ENCODE results near the gene AGAP9. TPM values are rescaled to one million over a fixed set of nuclear protein-coding genes. Genes with fewer than 3 reads are reported as not detected.
"Not testable (repeated sequence)": the region's sequence is repeated elsewhere in the genome, so short reads cannot be mapped to it uniquely, and the experiment has no call there.

AGAP9 gene
- total RNA-seq, 1 experiment from 2014 or later = 8.6 TPM

DNA sequence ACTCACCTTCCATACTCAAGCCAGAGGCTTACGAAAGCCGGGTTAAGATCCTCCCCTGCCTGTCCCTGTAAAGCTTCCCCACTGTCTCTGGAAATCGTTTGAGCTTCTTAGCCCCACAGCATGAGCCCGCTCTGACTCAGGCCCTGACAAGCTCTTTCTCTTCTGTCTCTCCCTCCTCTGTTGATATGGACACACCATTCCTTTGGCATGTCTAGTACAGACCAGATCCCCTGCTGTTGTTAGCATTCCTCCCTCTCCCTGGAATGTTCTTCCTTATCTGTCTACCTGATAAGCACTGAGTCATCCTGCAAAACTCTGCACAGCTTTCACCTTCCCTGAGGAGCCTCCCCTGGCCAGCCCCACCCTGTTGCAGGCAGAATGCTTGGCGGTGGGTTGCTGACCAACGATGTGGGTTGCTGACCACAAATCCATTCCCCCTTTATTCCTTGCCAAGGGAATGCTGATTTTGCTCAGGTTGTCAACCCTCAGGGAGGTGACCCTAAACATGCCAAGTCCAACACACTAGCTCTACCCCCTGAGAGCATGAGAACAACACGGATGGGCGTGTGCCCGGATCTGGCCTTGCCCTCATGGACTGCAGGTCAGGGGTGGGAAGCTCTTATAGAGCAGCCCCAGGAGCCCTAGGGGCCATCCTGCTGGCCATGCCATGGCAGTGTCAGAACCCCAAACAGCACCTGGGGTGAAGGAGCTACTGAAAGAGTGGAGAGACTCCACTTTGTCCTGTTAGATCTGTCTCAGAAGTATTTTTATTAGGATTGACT lies 60.7 kb downstream of the AGAP9 start:
- no CpG with 5 or more reads among the region's 9 CpGs for WGBS (ENCODE audit: extremely low coverage, insufficient read length, low lambda C conversion rate)
- H4K5ac ChIP-seq (ENCODE audit: insufficient read length, low read depth, low read length) = not testable (repeated sequence)

More for the DNA sequence above, 60.7 kb downstream of the AGAP9 start:
- not testable (repeated sequence) for H3T11ph ChIP-seq (ENCODE audit: low read length); H3K4me2 ChIP-seq (ENCODE audit: insufficient read depth, insufficient read length, low read length); H3K23me2 ChIP-seq (ENCODE audit: insufficient read length, low read depth, low read length, poor library complexity, severe bottlenecking); H3K4me1 ChIP-seq (ENCODE audit: insufficient read depth, low read length); H3K9me3 ChIP-seq (ENCODE audit: control insufficient read depth, low read depth, low read length); H3K27ac ChIP-seq (ENCODE audit: insufficient read length, low read depth, low read length); H3K27ac Mint-ChIP-seq; H3K79me2 ChIP-seq (ENCODE audit: insufficient read depth, low read length); H2BK12ac ChIP-seq (ENCODE audit: insufficient read length, low read depth, low read length); H4K8ac ChIP-seq (replicated peaks; ENCODE audit: insufficient read length, low read depth, low read length); H2AFZ ChIP-seq (ENCODE audit: low read length); H2BK20ac ChIP-seq (ENCODE audit: low read depth, low read length, poor library complexity, severe bottlenecking); H3K79me1 ChIP-seq (ENCODE audit: insufficient read depth, low read depth, low read length, poor library complexity, severe bottlenecking); H3K56ac ChIP-seq (ENCODE audit: insufficient read length, low read depth, low read length); H3K4me3 Mint-ChIP-seq; H3K27me3 Mint-ChIP-seq (ENCODE audit: low read depth); DNase-seq; H3K9ac ChIP-seq (ENCODE audit: extremely low read depth, insufficient read length, low read length); H4K20me1 ChIP-seq (ENCODE audit: control insufficient read depth, insufficient read depth, insufficient read length); H2BK15ac ChIP-seq (ENCODE audit: low read depth, low read length); H3K4ac ChIP-seq (ENCODE audit: low read depth, low read length); H2BK5ac ChIP-seq (ENCODE audit: insufficient read length, low read length); H3K36me3 Mint-ChIP-seq (ENCODE audit: insufficient read depth in 1 of 3, low read depth in 3 of 3); H3K18ac ChIP-seq (ENCODE audit: insufficient read length, low read depth, low read length); H2BK120ac ChIP-seq (ENCODE audit: low read depth, low read length, poor library complexity, severe bottlenecking); H4K91ac ChIP-seq (ENCODE audit: insufficient read length, low read depth, low read length); H3K27me3 ChIP-seq (ENCODE audit: insufficient read depth, low read length); H3K4me1 Mint-ChIP-seq; H2AK5ac ChIP-seq (ENCODE audit: insufficient read length, low read length); H3K9me3 Mint-ChIP-seq; H3K14ac ChIP-seq (ENCODE audit: insufficient read depth, low read length); H3K23ac ChIP-seq (ENCODE audit: insufficient read length, low read depth, low read length)

All from H9 (cell line).